Fibroblast of skin of back (primary cell): ENCODE results near the gene CYP27B1.
A peak's percentile ranks its signal among the peaks of the same experiment; 100 is the strongest.

Source experiments
- DNase-seq: peaks from one replicate; pipeline ENCODE4 v3.0.0-alpha.2; 2013

The CYP27B1 gene

DNA sequence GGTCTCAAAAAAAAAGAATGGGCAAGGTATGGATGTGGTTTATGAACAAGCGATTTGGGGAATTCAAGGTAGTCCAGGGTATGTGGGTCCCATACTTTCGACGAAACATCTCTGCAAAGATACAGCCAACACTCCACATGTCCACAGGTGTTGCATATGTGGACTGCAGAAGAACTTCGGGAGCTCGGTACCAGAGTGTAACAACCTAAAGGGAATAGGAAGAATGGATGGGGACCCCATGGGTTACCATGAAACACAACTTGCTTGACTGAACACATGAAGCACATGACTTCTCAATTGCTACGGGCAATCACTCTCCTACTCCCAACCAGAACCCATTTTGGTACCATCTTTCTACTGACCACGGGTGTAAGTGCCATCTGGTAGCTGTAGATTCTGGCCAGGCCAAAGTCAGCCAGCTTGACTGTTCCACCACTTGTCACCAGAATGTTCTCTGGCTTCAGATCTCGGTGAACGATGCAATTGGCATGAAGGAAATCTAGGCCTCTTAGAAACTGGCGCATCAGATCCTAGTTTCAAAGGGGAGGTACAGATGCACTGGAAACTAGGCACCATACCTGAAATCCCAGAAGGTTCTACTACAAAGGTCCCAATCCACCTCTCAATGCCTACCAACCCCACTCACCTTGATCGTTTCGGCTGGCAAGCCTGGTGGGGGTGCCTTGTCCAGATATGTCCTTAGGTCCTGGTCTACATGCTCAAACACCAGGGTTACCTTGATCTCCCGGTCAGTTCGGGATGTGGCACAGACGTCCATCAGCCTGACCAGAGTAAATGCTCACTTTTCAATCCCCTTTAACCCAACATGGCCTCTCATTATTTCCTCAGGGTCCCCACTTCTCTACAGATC is 16.1 kb downstream of the CYP27B1 start:
- no peak for DNase-seq

DNA sequence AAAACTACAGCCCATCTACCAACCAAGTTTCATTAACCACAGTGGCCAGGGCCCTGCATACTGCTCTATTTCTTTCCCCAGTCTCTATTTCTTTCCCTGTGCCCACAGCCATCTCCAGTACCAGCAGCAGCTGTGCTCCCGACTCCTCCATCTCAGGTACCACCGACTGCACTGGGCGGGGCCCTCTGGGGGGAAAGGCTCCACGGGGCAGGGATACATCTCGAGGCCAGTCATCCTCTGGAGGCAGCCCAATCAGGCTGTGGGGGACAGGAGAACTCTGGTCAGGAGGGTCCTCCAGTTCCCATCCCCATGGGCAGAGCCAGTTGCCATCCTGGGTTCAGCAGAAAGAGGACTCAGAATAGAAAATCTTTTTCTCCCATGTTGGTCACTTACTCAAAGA is 17.8 kb downstream of the CYP27B1 start:
- DNase-seq = no peak

DNA sequence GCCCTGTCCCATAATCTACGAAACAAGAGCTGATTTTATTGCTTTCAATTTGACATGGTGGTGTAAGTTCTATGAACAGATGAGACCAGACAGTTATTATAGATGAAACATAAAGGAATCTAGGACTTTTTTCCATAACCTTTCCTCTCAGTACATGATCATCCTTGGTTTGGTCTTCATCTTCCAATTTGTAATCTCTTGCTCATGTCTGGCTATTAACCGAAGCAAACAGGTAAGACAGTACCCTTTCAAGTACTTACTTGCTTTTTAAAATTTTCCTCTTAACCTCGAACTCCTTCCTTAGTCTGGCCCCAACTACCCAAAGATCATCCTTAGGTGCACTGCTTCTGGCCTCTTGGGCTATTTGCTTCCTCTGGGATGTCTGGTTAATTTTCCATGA is 20.9 kb downstream of the CYP27B1 start:
- no peak for DNase-seq

DNA sequence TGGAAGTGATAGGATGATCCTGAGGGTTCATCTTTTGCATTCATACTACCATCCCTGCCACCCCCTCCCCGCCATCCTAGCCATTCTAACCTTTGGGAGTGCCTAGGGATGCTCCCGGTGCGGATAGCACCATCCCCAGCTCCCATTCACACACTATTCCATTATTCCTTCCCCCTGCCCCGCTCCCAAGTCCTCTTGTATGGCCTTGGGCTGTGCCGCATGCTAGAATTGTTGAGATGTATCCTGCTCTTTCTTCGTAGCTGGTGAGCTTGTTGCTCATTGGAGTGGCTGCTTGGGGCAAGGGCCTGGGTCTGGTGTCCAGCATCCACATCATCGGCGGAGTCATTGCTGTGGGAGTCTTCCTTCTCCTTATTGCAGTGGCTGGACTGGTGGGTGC is 21.4 kb downstream of the CYP27B1 start:
- no peak for DNase-seq

DNA sequence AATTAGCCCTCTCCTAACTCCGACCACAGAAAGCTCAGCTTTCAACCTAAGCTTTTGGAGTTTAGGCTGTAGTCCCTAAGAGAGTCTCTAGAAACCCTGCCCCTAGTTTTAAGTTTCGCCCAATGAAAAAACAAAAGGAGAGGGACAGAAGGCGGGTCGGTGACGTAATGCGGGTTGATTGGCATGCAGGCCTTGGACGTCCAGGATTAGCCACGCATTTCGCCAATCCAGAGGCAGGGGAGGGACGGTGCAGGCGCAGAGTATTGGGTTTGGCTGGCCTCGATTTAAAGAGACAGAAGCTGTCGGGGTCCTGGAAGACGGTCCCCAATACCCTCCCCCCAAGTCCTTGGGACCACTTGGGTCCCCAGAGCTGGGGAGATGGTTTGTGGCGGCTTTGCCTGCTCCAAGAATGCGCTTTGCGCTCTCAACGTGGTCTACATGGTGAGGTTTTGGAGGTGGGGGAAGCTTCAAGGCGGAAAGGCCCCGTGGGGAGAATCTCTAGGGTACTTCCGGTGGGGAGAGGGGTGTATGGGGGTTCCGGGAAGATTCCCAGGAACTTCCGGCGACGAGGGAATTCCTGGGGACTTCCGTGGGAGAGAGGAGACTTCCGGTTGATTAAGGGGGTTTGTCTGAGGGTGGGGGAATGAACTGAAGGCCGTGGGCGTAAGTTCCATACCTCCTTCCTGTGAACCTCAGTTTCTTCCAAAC is 21.9 kb downstream of the CYP27B1 start, which contains the start of gene TSPAN31:
Gene TSPAN31, plus strand, starts transcription at position 263 of the 708 bp plus-strand sequence. Its CDS starts 116 bp downstream, at position 379.
- peak; percentile 99 for DNase-seq

DNA sequence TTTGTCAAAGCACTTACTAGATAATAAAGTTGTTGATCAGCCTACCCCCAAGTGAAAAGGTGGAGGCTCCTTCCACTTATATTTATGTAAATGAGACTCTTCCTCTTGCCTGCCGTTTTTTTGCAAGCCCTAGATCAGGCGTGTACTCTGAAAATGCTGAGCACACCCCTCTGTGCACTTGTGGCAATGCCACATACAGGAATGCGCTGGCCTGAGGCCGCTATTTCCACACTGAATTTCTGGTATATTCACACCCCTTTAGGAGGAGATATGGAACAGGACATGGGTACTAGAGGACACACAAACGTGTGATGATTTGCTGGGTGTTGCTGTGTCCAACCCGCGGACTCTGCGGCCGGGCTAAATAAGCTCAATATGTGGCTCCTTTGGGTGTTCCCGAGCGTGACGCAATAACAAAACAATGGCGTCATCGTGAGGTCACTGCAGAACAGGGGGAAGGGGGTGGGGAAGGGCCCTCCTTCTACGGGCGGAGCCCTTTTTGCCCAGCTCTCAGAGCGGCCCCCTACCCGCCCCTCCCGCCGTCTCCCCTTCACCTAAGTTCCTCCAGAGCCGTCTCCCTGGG is 22.6 kb downstream of the CYP27B1 start:
- DNase-seq = no peak

DNA sequence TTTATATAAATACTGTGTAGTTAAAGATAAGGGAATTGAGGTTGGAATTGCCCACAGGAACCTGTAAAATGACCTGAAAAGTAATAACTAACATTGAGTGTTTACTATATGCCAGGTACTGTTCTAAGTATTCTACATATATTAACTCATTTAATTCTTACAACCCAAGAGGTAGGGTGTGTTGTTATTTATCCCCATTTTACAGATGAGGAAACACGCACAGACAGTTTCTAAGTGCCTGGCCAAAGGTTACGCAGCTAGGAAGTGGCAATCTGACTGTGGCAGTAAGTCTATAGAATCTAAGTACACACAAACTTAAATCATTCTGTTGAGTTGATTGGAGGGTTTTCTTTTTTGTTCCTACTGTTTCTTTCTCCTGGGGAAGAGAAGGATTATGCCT is 23.1 kb downstream of the CYP27B1 start:
- DNase-seq = no peak

DNA sequence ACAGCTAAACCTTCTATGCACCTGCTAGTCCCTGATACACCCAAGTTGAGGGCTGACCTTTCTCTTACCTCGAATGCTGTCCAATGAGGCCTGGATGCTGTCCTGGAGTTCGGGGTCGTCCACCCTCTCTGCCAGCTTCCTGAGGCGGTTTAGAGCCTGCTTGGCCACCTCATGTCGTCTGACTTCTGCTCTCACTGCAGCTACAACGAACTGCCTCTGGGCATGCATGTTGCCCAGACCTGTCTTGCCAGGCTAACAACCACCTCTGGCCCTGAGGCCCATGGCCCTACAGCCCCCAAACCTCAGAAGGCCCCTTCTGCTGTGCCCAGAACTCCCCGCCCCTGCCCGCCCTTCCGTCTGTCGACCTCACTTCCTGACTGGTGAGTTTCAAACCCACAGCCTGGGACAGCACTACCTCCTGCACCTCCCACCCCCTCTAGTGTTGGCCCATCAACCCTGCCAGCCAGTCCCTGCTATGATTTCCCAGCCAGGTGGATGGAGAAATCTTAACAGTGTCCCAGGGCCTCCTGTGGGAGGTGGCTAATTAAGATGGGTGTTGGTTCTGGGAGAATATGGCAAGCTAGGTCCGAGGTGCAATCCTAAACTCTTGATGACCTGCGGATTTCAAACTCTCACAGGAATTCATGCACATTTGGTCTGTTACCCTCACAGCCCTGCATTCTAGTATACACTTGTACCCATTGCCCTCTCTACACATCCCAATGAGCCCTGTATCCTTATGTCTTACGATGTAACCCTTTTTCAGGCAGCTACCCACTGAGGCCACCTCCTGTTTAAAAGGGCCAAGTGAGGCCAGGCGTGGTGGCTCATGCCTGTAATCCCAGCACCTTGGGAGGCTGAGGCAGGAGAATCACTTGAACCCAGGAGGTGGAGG is 24.8 kb downstream of the CYP27B1 start:
- DNase-seq = no peak

DNA sequence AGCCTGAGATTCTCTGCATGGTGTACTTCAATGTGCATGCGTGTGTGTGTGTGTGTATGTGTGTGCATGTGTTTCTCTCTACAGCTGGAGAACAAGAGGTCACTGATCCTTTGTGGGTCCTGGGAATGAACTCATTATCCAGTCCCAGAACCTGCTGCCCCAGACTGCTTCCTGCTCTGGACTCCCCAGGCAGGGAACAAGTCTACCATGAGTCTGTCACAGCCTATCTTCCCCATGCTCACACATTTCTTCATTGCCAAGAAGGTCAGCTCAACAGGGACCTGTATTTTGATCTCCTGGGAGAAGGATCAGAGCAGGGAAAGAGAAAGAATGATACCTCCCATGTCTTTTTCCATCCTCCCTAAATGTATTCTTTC is 25.5 kb downstream of the CYP27B1 start:
- DNase-seq = no peak

DNA sequence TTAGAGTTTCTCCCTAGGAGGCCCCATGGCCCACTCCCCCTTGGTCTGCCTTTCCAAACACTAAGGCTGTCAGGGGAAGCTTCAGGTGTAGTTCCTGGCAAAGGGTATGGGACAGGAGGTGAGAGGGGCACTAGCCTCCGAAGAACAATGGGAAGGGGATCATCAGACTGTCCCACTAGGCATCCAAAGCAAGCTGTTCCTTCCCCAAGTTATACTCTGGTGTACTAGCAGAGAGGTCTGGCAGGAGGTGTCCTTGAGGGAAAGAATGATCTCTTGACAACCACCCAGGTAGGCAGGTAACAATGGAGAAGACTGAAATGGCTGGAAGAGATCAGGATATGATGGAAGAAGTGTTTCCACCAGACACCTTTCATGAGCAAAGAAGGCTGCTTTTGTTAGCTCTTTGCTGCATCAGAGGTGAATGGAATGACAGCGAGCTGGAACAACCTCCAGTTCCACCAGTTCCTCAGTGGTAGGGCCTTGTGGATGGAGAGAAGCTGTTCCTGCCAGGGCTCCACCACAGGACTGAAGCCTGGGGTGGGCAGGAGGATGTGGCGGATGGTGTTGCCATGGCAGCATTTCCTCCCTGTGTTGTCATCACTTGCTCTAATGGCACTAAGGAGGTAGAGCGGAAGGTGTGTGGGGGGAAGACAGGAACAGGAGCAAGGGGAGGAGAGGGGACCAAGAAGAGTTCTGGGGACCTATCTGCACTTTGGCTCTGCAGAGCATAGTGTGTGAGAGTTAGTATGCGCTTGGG is 26.0 kb downstream of the CYP27B1 start:
- no peak for DNase-seq

DNA sequence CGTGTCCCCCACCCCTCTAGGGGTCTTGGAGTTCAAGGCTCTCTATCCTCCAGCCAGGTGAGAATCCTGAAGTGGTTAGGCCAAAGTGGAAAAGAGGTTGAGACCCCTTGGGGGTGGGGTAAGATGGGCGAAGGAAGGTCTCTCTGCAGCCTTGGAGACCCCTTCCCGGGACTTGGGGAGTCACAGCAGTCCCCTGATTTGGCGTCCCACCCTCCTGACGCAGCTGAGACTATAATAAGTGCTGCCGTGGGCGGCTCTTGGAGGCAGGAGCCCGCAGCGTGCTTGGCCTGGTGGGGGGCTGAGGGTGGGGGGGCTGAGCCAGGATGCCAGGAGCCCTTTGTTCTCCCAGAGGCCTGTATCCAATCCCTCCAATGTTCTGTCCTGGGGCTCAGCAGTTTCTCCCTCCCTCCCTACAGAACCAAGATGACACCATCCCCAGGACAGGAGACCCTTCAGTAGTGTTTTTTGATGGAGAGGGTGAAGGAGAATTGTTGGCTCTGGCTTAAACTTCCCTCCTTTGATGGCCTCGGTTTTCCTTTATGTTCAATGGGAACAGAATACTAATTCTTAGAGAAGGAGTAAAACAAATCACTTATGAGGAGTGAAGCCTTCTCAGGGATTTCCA is 26.9 kb downstream of the CYP27B1 start:
- no peak for DNase-seq

DNA sequence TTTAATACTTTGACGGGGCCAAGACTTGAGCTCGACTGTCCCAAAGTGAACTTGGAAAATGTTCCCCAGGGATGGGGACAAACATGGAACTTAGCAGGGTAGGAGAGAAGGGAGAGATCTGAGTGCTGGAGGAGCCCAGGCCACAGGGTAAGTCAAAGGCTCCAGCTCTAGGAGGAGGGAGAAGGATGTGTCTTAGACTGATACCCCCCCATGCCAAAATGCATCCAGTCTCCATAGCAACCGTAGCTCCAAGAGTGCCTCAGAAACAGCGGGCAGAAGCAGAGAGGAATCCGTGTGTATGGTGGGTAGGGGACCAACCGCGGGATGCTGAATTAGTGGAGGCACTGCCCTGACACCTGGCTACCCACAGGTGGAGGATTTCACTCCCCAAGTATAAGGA is 27.5 kb downstream of the CYP27B1 start:
- no peak for DNase-seq

DNA sequence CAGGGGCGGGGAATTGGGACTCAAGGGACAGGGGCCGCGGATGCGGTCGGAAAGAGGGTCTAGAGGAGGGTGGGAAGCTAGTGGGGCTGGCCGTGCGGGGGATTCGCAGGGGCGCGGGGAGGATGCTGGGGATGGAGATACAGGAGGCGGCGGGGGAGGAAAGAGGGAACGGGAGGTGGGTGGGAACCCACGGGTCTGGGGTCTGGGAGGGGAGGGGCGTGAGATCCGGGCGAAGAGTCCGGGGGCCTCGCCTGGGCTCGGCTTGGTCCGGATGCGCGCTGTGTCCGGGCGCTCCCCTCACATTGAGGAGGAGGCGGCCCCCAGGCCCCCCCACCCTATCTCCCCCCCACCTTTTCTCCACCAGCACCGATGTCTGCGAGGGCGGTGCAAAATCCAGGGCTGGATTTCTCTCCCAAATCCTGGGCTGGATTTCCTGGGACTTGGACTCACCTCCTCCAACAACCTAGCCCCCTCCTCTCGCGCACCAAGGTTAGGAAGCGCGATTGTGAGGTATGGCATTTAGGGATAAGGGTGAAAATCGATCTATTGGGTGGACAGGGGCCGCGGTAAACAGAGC is 28.1 kb downstream of the CYP27B1 start, which contains the start of gene AGAP2:
Gene AGAP2, minus strand, starts transcription at position 82 of the 577 bp plus-strand sequence. CDS start 496 bp downstream, outside the sequence.
- peak; percentile 42 for DNase-seq

DNA sequence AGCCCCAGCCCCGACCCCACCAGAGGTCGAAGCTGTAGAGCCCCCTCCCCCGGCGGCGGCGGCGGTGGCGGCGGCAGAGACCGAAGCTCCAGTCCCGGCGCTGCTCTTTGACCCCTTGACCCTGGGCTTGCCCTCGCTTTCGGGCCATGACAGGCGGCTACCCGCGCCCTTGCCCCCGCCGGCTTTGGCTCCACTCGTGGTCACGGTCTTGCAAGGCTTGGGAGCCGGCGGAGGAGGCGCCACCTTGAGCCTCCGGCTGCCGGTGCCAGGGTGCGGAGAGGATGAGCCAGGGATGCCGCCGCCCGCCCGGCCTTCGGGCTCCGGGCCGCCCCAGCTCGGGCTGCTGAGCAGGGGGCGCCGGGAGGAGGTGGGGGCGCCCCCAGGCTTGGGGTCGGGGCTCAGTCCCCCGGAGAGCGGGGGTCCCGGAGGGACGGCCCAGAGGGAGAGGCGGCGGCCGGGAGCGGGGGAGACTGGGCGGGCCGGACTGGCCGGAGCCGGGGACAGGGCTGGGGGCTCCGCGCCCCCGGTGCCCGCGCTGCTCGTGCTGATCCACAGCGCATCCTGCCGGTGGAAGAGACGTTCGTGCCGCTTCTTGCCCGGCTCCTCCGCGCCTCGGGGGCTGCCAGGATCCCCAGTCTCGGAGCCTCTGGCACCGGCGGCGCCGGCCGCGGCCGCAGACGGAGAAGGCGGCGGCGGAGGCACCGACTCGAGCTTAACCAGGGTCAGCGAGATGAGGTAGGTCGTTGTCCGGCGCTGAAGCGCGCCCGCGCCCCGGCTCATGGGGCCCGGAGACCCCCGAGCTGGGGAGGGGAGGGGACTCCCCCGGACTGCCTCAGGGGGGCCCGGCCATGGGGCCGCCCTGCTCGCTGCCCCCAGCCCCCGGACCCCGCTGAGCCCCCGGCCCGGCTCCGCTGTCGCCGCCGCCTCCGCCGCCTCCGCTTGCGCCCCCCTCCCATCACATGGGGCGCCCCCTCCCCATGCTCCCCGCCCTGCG is 29.1 kb downstream of the CYP27B1 start:
- peak; percentile 19 for DNase-seq

DNA sequence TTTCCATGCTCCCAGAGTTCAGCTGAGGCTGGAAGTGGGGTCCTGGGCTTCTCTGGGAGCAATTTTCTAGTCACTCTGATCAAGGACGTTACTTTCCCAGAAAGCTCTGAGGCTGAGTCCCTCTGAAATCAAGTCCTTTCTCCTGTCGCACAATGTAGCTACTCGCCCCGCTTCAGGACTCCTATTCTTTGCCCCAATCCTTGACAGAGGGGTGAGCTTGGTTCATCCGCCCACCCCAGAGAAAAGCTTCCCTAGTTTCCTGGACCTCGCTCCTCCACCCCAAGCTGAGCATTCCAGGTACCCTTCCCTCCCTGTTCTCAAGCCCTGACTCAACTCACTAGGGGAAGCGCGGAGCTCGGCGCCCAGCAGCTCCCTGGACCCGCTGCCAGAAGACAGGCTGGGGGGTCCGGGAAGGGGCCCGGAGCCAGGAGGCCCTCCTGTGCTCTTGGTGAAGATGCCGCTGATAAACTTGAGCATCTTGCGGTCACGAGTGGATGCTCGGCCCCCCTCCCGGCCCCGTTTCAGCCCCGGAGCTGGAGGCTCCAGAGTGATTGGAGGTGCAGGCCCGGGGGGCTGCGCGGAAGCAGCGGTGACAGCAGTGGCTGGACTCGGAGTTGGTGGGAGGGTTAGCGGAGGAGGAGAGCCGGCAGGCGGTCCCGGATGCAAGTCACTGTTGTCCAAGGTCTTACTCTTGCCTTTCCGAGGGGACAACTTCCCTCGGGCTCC is 30.0 kb downstream of the CYP27B1 start:
- DNase-seq = no peak

DNA sequence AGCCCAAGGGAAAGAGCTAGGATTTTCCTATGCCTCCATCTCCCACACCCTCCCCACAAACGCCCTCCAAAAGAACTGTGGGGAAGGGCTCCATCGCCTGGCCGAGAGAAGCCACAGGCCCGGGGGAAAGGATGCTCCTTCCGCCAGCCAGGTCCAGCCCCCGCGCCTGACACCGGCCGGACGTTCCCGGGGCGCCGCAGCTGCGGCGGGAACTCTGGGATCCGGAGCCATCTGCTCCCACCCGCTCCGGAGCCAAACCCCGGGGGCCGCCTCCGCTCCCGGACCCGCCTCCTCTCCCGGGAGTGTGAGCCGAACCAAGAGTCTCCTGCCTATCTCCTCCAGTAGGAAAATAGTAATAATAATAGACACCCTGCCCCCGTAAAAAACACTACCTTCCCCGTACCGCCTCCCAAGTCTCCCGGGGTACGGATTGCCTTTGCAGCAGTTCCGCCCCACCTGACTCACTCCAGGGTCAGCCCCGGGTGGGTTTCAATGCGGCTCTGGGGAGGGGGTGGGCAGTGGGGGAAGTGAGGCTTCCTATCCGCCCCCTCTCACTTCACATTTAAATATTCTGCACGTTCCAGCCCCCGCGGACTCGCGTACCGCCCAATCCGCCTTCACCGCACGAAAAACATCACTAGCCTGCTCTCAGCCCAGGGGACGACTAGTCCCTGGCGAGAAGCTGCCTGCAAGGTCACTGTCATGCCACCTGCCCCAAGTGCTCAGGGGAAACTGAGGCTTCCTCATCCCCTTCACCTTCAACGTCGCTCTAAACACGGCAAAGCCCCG is 30.7 kb downstream of the CYP27B1 start:
- peak; percentile 35 for DNase-seq

DNA sequence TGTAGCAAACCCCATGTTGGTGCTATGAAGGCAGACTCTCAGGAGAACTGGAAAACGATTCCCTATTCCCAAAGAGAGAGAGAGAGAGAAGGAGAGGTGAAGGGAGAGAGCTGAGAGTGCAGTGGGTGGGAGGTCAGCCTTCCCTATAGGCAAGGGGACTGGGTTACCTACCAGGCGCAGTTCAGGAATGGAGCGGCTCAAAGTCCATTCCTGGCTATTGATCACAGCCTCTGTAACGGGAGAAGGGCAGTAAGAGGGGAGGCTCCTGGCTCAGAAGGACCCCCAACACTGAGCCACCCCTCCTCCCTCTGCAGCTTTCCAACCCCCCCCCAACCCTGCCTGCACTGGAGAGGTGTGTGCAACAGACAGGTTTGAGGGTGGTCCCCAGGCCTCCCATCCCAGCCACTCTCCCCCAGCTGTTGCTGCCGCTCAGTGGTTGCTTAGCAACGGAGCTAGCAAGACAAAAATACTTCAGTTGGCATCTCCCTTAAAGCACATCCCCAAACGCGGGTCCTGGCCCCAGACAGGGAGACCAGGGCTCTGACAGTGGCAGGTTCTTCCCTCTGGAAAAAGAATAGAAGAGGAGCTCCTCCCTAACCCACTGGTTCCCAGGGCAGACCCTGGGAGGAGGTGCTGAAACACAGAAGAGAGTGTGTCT is 31.6 kb downstream of the CYP27B1 start:
- DNase-seq = no peak
